Stimulated activated CD8-positive, alpha-beta memory T cell treated with anti-CD3 and anti-CD28 coated beads, Interleukin-12 subunit alpha, Interleukin-12 subunit beta, amount 100 ng/mL, for 4 hours (primary cell): ENCODE data around the gene PDGFD.

ENCODE experiments used
- DNase-seq: peaks from one replicate; pipeline ENCODE4 v3.0.0-alpha.2; 2020; ENCODE audit warnings: low read depth

PDGFD gene

GRCh38 chr11:103883856-103884255 lies 280.1 kb downstream of the PDGFD start:
- DNase-seq: no peak

GRCh38 chr11:103883291-103883690 lies 280.7 kb downstream of the PDGFD start:
- no peak for DNase-seq

- no peak for DNase-seq
Measured at GRCh38 chr11:103881584-103881983, 282.4 kb downstream of the PDGFD start.

- no peak for DNase-seq
Measured at GRCh38 chr11:103880968-103881367, 283.0 kb downstream of the PDGFD start.

- no peak for DNase-seq
Measured at GRCh38 chr11:103878646-103879045, 285.3 kb downstream of the PDGFD start.

GRCh38 chr11:103877221-103877620 lies 286.7 kb downstream of the PDGFD start:
- DNase-seq: no peak

GRCh38 chr11:103875855-103876510 lies 288.0 kb downstream of the PDGFD start:
- DNase-seq: no peak

- no peak for DNase-seq
Measured at GRCh38 chr11:103872748-103873147, 291.2 kb downstream of the PDGFD start.

- DNase-seq: no peak
Measured at GRCh38 chr11:103871923-103872551, 291.9 kb downstream of the PDGFD start.

GRCh38 chr11:103870821-103871309 lies 293.1 kb downstream of the PDGFD start:
- no peak for DNase-seq

- DNase-seq: no peak
Measured at GRCh38 chr11:103867481-103867880, 296.5 kb downstream of the PDGFD start.

GRCh38 chr11:103863497-103863896 lies 300.4 kb downstream of the PDGFD start:
- no peak for DNase-seq

- DNase-seq: no peak
Measured at GRCh38 chr11:103862802-103863174, 301.2 kb downstream of the PDGFD start.

- DNase-seq: no peak
Measured at GRCh38 chr11:103862094-103862801, 301.7 kb downstream of the PDGFD start.
